Heart right ventricle (tissue), 16 donors: ENCODE data around the gene NDUFAF5. TPM values are rescaled to one million over a fixed set of nuclear protein-coding genes. Genes with fewer than 3 reads are reported as not detected.

Experiments
- ATAC-seq, 8 donors: fragments of 200-7000 bp; cut with Tn5 transposase; one replicate each; pipeline ENCODE4 v1.9.1; 2020; ENCODE audit warnings: mild to moderate bottlenecking in 8 of 8, moderate library complexity in 8 of 8, moderate number of reproducible peaks in 1 of 8
- DNase-seq, 2 donors: peaks; one replicate each; pipeline ENCODE4 v3.0.0-alpha.2; 2020
- H3K27ac ChIP-seq, 10 donors: fragments of 200-600 bp; sonication (generic) in 2 of 10; one replicate each; pipeline versions ENCODE4 v1.5.0 to v1.8.0; 2020 to 2022; ENCODE audit warnings: mild to moderate bottlenecking in 3 of 10
- H3K27me3 ChIP-seq, 7 donors: fragments of 200-600 bp; one replicate each; pipeline ENCODE4 v1.8.0; 2021 to 2022; ENCODE audit warnings: mild to moderate bottlenecking in 2 of 7
- H3K36me3 ChIP-seq, 9 donors: fragments of 200-600 bp; sonication (generic) in 1 of 9; one replicate each; pipeline versions ENCODE4 v1.5.0 to v1.8.0; 2020 to 2022; ENCODE audit warnings: mild to moderate bottlenecking in 2 of 9
- H3K4me1 ChIP-seq, 9 donors: fragments of 200-600 bp; sonication (generic) in 1 of 9; one replicate each; pipeline versions ENCODE4 v1.5.0 to v1.8.0; 2020 to 2022; ENCODE audit warnings: mild to moderate bottlenecking in 4 of 9
- H3K4me3 ChIP-seq, 10 donors: fragments of 200-600 bp; sonication (generic) in 2 of 10; one replicate each; pipeline versions ENCODE4 v1.5.0 to v1.8.0; 2020 to 2022; ENCODE audit warnings: mild to moderate bottlenecking in 7 of 10, moderate library complexity in 2 of 10
- H3K9me3 ChIP-seq, 11 donors: fragments of 200-600 bp in 10 of 11; sonication (generic) in 2 of 11; one replicate each; pipeline versions ENCODE4 v1.5.0 to v1.8.0; 2013 to 2022; ENCODE audit warnings: mild to moderate bottlenecking in 2 of 11, control low read depth in 1 of 11, moderate library complexity in 1 of 11
- WGBS, 2 donors: extraction: QIAGEN DNeasy Blood & Tissue Kit; methylation state at CpG; one replicate each; pipeline ENCODE4 v1.1.7; 2013; ENCODE audit warnings: inconsistent platforms in 1 of 2; 5-methylcytosine and 5-hydroxymethylcytosine counted together
- intact Hi-C, 10 donors: fragments of 100-400 bp; cut with DNase I; formaldehyde crosslinking; loops; one replicate each; pipeline versions ENCODE4 v1.11.1 to v1.14.2; 2022
- polyA plus RNA-seq, 2 donors: library from polyadenylated mRNA; stranded (reverse); fragments of 200-250 nt; gene quantifications; one replicate each; pipeline ENCODE4 v1.2.3, GENCODE V29; 2013
- total RNA-seq, 10 donors: library from RNA; stranded (reverse); fragmentation: NEBNext Ultra II Directional in 3 of 10; extraction: Animal tissue kit (Norgen Biotek cat#: 25700) in 3 of 10; gene quantifications; one replicate each; pipeline versions ENCODE4 v1.2.1 to v1.2.4, GENCODE V29; 2021 to 2023
- TF ChIP-seq, protein P1 (sequence below), 9 donors: fragments of 200-600 bp; sonication (generic) in 2 of 9; IDR thresholded peaks; one replicate each; pipeline versions ENCODE4 v1.5.0 to v1.8.0; 2021 to 2022; ENCODE audit warnings: antibody characterized with exemption in 9 of 9, mild to moderate bottlenecking in 5 of 9, moderate library complexity in 1 of 9
- donor health status: Arrhythmogenic right ventricular cardiomyopathy.
- donor health status: ischemic (EF 13 %, LVEDD 7.1; RV severe dilation, severe dysfunction).
- donor health status: healthy with polysubstance abuse.
- donor health status: DM: no; HTN: yes; CAD: no.
- donor health status: DM: no; HTN: no; CAD: no.
- donor health status: ischemic (EF 25% LVEDD 6.9; RV normal size, moderate dysfunction).
- donor health status: ischemic (EF 25% LVEDD 5.7; RV mildly dilated, moderate dysfunction).
- donor health status: healthy.
- donor health status: DM: yes; HTN: yes; CAD: no.
- donor health status: Ischemic cardiomyopathy.
- donor health status: ischemic (EF 35%, LVEDD 5.7; RV mildly dilated, moderate dysfunction).
- donor health status: nonischemic (EF 11% LVEDD 7.7; RV severe dilation, severe dysfunction).
- donor health status: DM: yes; HTN: yes; CAD: no.
- donor health status: PGD.
- donor health status: ischemic (EF 29% LVEDD 5.4; RV normal size, mild dysfunction).
- donor health status: nonischemic (EF 23%, LVEDD 6.1; RV moderate dilation, normal function).

NDUFAF5 gene
- total and polyA plus RNA-seq, 12 donors = 42.0 to 112 (median 66.3) TPM

- ATAC-seq (no peak), DNase-seq (no peak)
- H3K27ac ChIP-seq = no peak overlapping the region
- no peaks in the 10 kb centered on the region for H3K9me3 ChIP-seq
- no peaks in the 10 kb centered on the region for H3K4me1 ChIP-seq
- H3K27me3 ChIP-seq = peaks cover 0 to 9% (median 0%) of the 10 kb centered on the region in 7 donors
- intact Hi-C loops = no loop called here
- 76 to 84% methylated on average over 3 of the region's 3 CpGs for WGBS, 2 donors
- no peak overlapping the region for H3K4me3 ChIP-seq
- TF ChIP-seq, protein P1, sequence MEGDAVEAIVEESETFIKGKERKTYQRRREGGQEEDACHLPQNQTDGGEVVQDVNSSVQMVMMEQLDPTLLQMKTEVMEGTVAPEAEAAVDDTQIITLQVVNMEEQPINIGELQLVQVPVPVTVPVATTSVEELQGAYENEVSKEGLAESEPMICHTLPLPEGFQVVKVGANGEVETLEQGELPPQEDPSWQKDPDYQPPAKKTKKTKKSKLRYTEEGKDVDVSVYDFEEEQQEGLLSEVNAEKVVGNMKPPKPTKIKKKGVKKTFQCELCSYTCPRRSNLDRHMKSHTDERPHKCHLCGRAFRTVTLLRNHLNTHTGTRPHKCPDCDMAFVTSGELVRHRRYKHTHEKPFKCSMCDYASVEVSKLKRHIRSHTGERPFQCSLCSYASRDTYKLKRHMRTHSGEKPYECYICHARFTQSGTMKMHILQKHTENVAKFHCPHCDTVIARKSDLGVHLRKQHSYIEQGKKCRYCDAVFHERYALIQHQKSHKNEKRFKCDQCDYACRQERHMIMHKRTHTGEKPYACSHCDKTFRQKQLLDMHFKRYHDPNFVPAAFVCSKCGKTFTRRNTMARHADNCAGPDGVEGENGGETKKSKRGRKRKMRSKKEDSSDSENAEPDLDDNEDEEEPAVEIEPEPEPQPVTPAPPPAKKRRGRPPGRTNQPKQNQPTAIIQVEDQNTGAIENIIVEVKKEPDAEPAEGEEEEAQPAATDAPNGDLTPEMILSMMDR (IDR thresholded peaks at IDR 0.05) = no peak
- H3K36me3 ChIP-seq = no peaks in the 10 kb centered on the region
Observed at GRCh38 chr20:13841206-13841605, 56.4 kb downstream of the NDUFAF5 start.

- Histone ChIP-seq H3K36me3 (no peaks in the 10 kb centered on the region), H3K4me1 (no peaks in the 10 kb centered on the region), H3K27me3 (peaks cover 0 to 9% (median 0%) of the 10 kb centered on the region in 7 donors), H3K9me3 (no peaks in the 10 kb centered on the region), H3K4me3 (no peak overlapping the region), H3K27ac (no peak overlapping the region)
- ATAC-seq = no peak
- TF ChIP-seq, protein P1 (IDR thresholded peaks at IDR 0.05) = no peak
- 74 to 81% methylated on average over 4 of the region's 4 CpGs for WGBS, 2 donors
- intact Hi-C loops = no loop called here
- no peak for DNase-seq
Observed at GRCh38 chr20:13844296-13844695, 59.5 kb downstream of the NDUFAF5 start.

DNA sequence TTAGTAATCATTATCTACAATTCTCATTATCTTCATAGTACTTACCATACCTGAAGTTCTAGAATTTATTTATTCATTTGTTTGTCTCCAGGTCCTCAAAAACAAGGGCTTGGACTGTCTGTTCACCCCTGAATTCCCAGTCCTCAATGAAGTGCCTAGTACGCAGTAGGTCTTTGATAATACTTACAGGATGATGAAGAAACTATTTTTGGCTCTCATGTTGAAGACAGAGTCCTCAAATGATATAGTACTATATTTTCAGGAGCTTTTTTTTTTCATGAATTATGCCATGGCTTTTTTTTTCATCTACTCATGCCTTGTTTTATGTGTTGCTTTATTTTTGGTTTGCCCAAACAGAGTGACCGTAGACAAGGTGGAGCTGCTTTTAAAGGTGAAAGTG lies 66.5 kb downstream of the NDUFAF5 start:
- no peaks in the 10 kb centered on the region for H3K27me3 ChIP-seq
- intact Hi-C loops = no loop called here
- H3K9me3 ChIP-seq = no peaks in the 10 kb centered on the region
- TF ChIP-seq, protein P1 (IDR thresholded peaks at IDR 0.05) = no peak
- DNase-seq = no peak
- H3K4me1 ChIP-seq = peaks cover 0 to 17% (median 0%) of the 10 kb centered on the region in 9 donors
- H3K4me3 ChIP-seq = no peak overlapping the region
- peak; percentile 20 to 94 (median 78) for ATAC-seq
- H3K36me3 ChIP-seq = no peaks in the 10 kb centered on the region
- 44 to 56% methylated on average over 2 of the region's 2 CpGs for WGBS, 2 donors
- H3K27ac ChIP-seq = no peak overlapping the region

GRCh38 chr20:13852306-13852705 lies 67.5 kb downstream of the NDUFAF5 start:
- Histone ChIP-seq H3K27ac (no peak overlapping the region), H3K36me3 (no peaks in the 10 kb centered on the region)
- no peak for ATAC-seq

More at GRCh38 chr20:13852306-13852705, 67.5 kb downstream of the NDUFAF5 start:
- intact Hi-C loops = no loop called here
- Histone ChIP-seq H3K4me1 (peaks cover 0 to 25% (median 8%) of the 10 kb centered on the region in 9 donors), H3K27me3 (no peaks in the 10 kb centered on the region), H3K9me3 (no peaks in the 10 kb centered on the region), H3K4me3 (no peak overlapping the region)
- DNase-seq = no peak
- 61 to 72% methylated on average over 1 of the region's 1 CpG for WGBS, 2 donors
- TF ChIP-seq, protein P1 (IDR thresholded peaks at IDR 0.05) = no peak
